HG02943 (cell line): ENCODE results near the gene ADAMTS6.

ENCODE experiments used
- ATAC-seq: cut with Tn5 transposase; IDR thresholded peaks from one replicate; pipeline ENCODE4 v1.9.1; 2021; ENCODE audit warnings: mild to moderate bottlenecking, low read depth, moderate library complexity; ENCODE audit not compliant: unreplicated experiment

Gene ADAMTS6

GRCh38 chr5:65161655-65162054 lies 320.1 kb downstream of the ADAMTS6 start:
- no peak for ATAC-seq

GRCh38 chr5:65157906-65158603 lies 323.7 kb downstream of the ADAMTS6 start:
- ATAC-seq, result no peak

GRCh38 chr5:65156933-65157332 lies 324.8 kb downstream of the ADAMTS6 start:
- ATAC-seq, result no peak

- no peak for ATAC-seq
Observed at GRCh38 chr5:65152131-65152530, 329.6 kb downstream of the ADAMTS6 start.

GRCh38 chr5:65151614-65152013 lies 330.1 kb downstream of the ADAMTS6 start:
- no peak for ATAC-seq

GRCh38 chr5:65150599-65151304 lies 331.0 kb downstream of the ADAMTS6 start:
- ATAC-seq, result no peak

- no peak for ATAC-seq
Observed at GRCh38 chr5:65149827-65150226, 331.9 kb downstream of the ADAMTS6 start.

- ATAC-seq, result no peak
Observed at GRCh38 chr5:65144136-65144871, 337.4 kb downstream of the ADAMTS6 start.

GRCh38 chr5:65142511-65143011 lies 339.2 kb downstream of the ADAMTS6 start:
- ATAC-seq, result no peak

- no peak for ATAC-seq
Observed at GRCh38 chr5:65142016-65142415, 339.7 kb downstream of the ADAMTS6 start.

GRCh38 chr5:65141493-65141892 lies 340.2 kb downstream of the ADAMTS6 start:
- ATAC-seq, result no peak

- no peak for ATAC-seq
Observed at GRCh38 chr5:65137631-65138030, 344.1 kb downstream of the ADAMTS6 start.

- no peak for ATAC-seq
Observed at GRCh38 chr5:65133477-65134110, 348.1 kb downstream of the ADAMTS6 start.

- ATAC-seq, result no peak
Observed at GRCh38 chr5:65132386-65132785, 349.3 kb downstream of the ADAMTS6 start.

- no peak for ATAC-seq
Observed at GRCh38 chr5:65128226-65128625, 353.5 kb downstream of the ADAMTS6 start.

- ATAC-seq, result no peak
Observed at GRCh38 chr5:65127161-65127901, 354.4 kb downstream of the ADAMTS6 start.

- ATAC-seq, result no peak
Observed at GRCh38 chr5:65126542-65127069, 355.1 kb downstream of the ADAMTS6 start.

- ATAC-seq, result no peak
Observed at GRCh38 chr5:65125591-65126541, 355.9 kb downstream of the ADAMTS6 start.
